ENCODE measurements around the gene MORN4.

The MORN4 gene

DNA sequence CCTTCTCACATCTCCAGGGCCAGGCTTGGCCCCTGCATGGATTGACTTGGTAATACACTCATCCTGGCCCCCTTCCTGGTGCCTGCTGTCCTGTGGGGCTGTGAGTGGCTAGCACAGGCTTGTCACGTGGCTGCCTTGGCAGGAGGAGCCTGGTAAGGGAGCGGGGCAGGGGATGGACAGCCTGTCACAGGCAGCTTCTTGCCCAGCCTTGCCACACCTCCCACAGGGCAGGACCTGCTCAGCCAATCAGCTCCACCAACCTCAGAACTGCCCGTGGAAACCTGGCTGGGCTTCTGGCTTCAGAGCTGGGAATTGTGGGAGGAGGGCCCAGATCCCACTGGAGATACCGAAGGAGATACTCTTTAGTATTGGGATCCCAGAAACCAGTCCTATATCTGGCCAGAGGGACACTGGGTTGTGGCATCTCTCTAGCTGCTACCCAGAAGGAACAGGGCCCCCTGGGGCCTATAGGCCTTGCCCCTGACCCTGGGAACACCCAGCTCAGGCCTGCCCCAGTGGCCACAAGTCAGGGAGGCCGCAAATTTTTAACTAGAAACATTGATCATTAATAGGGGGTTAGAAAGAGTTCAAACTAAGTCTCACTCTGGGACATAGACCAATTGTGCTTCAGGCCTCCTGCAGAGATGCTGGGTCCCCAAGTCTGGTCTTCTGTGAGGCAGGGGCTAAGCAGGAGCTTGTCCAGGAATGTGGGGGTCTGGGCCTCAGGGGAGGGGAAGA, 49.1 kb downstream of the MORN4 start, which contains the start of gene HOGA1 (continued):
- TF ChIP-seq ZBTB17 (tag by site-specific recombination; IDR thresholded peaks at IDR 0.05) = peak; percentile 77
- TF ChIP-seq ZNF600 (tag by site-specific recombination; IDR thresholded peaks at IDR 0.05) = peak; percentile 48; the same call in 1 of the 2 replicates
- TF ChIP-seq ZNF174 (tag by site-specific recombination; IDR thresholded peaks at IDR 0.05) = no peak

DNA sequence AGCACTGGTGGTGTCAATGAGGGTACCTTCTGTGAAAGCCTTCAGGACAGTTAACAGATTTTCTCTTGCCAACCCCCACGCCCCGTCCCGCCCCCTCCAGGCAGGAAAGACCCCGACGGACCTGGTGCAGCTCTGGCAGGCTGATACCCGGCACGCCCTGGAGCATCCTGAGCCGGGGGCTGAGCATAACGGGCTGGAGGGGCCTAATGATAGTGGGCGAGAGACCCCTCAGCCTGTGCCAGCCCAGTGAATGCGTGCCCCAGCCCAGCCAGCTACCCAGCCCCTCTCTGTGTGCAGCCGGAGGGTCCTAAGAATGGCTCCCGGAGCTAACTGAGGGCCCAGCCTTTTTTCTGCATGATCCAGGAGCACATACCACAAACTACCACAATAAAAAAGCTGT, 49.8 kb downstream of the MORN4 start:
- Histone ChIP-seq H3K9me3 (ENCODE audit: control insufficient read depth, insufficient read depth, low read depth, low read length) (no peaks in the 10 kb centered on the region), H3K27ac (ENCODE audit: extremely low read depth, low read depth, low read length) (no peak overlapping the region), H3K36me3 (ENCODE audit: control insufficient read depth in 2 of 2, insufficient read depth in 1 of 2, low read length in 2 of 2) (no peaks in the 10 kb centered on the region), H3K4me3 (ENCODE audit: low read depth, low read length) (no peak overlapping the region), H3K4me1 (ENCODE audit: control insufficient read depth, insufficient read depth, low read length) (peaks cover 3% of the 10 kb centered on the region; the same call in 1 of the 2 replicates)
- POLR2A ChIA-PET = interaction anchor here (1.2 to 1.9 kb wide), 3 partner anchors 8 to 16 kb away, joined by 3 to 5 read pairs (median 5); partner anchors contain the start of gene ANKRD2
- CTCF ChIA-PET = interaction anchor here (0.6 to 2.1 kb wide), 4 partner anchors 8 to 164 kb away, joined by 3 to 18 read pairs (median 4); partner anchors contain the start of gene ANKRD2
- TF ChIP-seq ZNF555 (tag by site-specific recombination; conservative IDR thresholded peaks at IDR 0.05) = no peak
- TF ChIP-seq, protein P1, sequence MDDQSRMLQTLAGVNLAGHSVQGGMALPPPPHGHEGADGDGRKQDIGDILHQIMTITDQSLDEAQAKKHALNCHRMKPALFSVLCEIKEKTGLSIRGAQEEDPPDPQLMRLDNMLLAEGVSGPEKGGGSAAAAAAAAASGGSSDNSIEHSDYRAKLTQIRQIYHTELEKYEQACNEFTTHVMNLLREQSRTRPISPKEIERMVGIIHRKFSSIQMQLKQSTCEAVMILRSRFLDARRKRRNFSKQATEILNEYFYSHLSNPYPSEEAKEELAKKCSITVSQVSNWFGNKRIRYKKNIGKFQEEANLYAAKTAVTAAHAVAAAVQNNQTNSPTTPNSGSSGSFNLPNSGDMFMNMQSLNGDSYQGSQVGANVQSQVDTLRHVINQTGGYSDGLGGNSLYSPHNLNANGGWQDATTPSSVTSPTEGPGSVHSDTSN (CRISPR knock-in tag; IDR thresholded peaks at IDR 0.05) = no peak
- TF ChIP-seq, protein P2, sequence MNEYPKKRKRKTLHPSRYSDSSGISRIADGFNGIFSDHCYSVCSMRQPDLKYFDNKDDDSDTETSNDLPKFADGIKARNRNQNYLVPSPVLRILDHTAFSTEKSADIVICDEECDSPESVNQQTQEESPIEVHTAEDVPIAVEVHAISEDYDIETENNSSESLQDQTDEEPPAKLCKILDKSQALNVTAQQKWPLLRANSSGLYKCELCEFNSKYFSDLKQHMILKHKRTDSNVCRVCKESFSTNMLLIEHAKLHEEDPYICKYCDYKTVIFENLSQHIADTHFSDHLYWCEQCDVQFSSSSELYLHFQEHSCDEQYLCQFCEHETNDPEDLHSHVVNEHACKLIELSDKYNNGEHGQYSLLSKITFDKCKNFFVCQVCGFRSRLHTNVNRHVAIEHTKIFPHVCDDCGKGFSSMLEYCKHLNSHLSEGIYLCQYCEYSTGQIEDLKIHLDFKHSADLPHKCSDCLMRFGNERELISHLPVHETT (tag by site-specific recombination; IDR thresholded peaks at IDR 0.05) = no peak
- no peak for TF ChIP-seq ZNF366 (tag by site-specific recombination; conservative IDR thresholded peaks at IDR 0.05)
- no peak for TF ChIP-seq RBAK (tag by site-specific recombination; IDR thresholded peaks at IDR 0.05)
- no peak for TF ChIP-seq ZNF514 (tag by site-specific recombination; IDR thresholded peaks at IDR 0.05)
- TF ChIP-seq ZNF488 (tag by site-specific recombination; IDR thresholded peaks at IDR 0.05) = no peak
- TF ChIP-seq ZNF701 (tag by site-specific recombination; IDR thresholded peaks at IDR 0.05) = no peak
- TF ChIP-seq OSR2 (tag by site-specific recombination; IDR thresholded peaks at IDR 0.05) = no peak
- TF ChIP-seq ZBTB20 (tag by site-specific recombination; IDR thresholded peaks at IDR 0.05) = no peak
- TF ChIP-seq ZNF404 (tag by site-specific recombination; IDR thresholded peaks at IDR 0.05) = no peak

DNA sequence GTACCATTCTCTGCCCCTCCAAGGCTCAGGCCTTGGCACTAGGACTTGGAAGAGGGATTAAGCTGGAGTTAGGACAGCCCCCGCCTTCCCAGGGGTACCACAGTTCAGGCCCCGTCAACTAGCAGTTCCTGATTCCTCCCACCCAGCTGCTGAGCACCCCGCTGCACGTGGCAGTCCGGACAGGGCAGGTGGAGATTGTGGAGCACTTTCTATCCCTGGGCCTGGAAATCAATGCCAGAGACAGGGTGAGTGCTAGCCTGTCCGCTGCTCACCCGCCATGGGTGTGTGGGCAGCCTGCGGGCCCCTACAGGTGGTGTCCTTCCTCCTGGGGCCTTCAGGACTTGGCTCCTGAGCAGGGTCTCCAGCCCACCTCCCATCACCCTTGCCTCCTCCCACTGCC, 51.1 kb downstream of the MORN4 start:
- Histone ChIP-seq H3K4me3 (ENCODE audit: low read depth, low read length) (no peak overlapping the region), H3K9me3 (ENCODE audit: control insufficient read depth, insufficient read depth, low read depth, low read length) (no peaks in the 10 kb centered on the region), H3K27ac (ENCODE audit: extremely low read depth, low read depth, low read length) (no peak overlapping the region), H3K36me3 (ENCODE audit: control insufficient read depth in 2 of 2, insufficient read depth in 1 of 2, low read length in 2 of 2) (no peaks in the 10 kb centered on the region), H3K4me1 (ENCODE audit: control insufficient read depth, insufficient read depth, low read length) (peaks cover 3% of the 10 kb centered on the region; the same call in 1 of the 2 replicates)
- ChIA-PET CTCF (interaction anchor here (0.8 kb wide), 1 partner anchor 9 kb away, joined by 3 read pairs; the partner anchor contains the start of gene ANKRD2), POLR2A (no interaction called here)
- no peak for TF ChIP-seq ZNF354C (tag by site-specific recombination; IDR thresholded peaks at IDR 0.05; ENCODE audit: borderline replicate concordance, low read depth)
- no peak for TF ChIP-seq ZBTB1 (tag by site-specific recombination; IDR thresholded peaks at IDR 0.05)
- TF ChIP-seq, protein P3, sequence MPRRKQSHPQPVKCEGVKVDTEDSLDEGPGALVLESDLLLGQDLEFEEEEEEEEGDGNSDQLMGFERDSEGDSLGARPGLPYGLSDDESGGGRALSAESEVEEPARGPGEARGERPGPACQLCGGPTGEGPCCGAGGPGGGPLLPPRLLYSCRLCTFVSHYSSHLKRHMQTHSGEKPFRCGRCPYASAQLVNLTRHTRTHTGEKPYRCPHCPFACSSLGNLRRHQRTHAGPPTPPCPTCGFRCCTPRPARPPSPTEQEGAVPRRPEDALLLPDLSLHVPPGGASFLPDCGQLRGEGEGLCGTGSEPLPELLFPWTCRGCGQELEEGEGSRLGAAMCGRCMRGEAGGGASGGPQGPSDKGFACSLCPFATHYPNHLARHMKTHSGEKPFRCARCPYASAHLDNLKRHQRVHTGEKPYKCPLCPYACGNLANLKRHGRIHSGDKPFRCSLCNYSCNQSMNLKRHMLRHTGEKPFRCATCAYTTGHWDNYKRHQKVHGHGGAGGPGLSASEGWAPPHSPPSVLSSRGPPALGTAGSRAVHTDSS (tag by site-specific recombination; IDR thresholded peaks at IDR 0.05) = no peak
- no peak for TF ChIP-seq SETDB1 (IDR thresholded peaks at IDR 0.05; ENCODE audit: insufficient read length, low read length)
- TF ChIP-seq ZNF16 (tag by site-specific recombination; IDR thresholded peaks at IDR 0.05; ENCODE audit: low read depth) = no peak
- TF ChIP-seq ZNF518A (tag by site-specific recombination; conservative IDR thresholded peaks at IDR 0.05; ENCODE audit: low read depth) = no peak
- no peak for TF ChIP-seq ZNF341 (tag by site-specific recombination; IDR thresholded peaks at IDR 0.05; ENCODE audit: low read depth)
